HG02759 (cell line): ENCODE data around the gene DGKI.

ENCODE experiments used
- ATAC-seq: cut with Tn5 transposase; IDR thresholded peaks from one replicate; pipeline ENCODE4 v1.9.1; 2021; ENCODE audit warnings: mild to moderate bottlenecking, moderate library complexity; ENCODE audit not compliant: unreplicated experiment

DGKI gene

GRCh38 chr7:137439829-137440825 lies 406.6 kb downstream of the DGKI start:
- ATAC-seq: no peak

GRCh38 chr7:137434946-137435345 lies 411.8 kb downstream of the DGKI start:
- no peak for ATAC-seq

GRCh38 chr7:137434530-137434929 lies 412.2 kb downstream of the DGKI start:
- no peak for ATAC-seq

- ATAC-seq: no peak
Observed at GRCh38 chr7:137423321-137423720, 423.5 kb downstream of the DGKI start.

GRCh38 chr7:137421366-137421765 lies 425.4 kb downstream of the DGKI start:
- no peak for ATAC-seq

- no peak for ATAC-seq
Observed at GRCh38 chr7:137418841-137419240, 427.9 kb downstream of the DGKI start.

- ATAC-seq: no peak
Observed at GRCh38 chr7:137417464-137417863, 429.3 kb downstream of the DGKI start.

- no peak for ATAC-seq
Observed at GRCh38 chr7:137413901-137414300, 432.9 kb downstream of the DGKI start.

GRCh38 chr7:137411446-137411845 lies 435.3 kb downstream of the DGKI start:
- no peak for ATAC-seq

GRCh38 chr7:137408126-137408525 lies 438.6 kb downstream of the DGKI start:
- no peak for ATAC-seq

GRCh38 chr7:137407078-137407477 lies 439.7 kb downstream of the DGKI start:
- no peak for ATAC-seq

- ATAC-seq: no peak
Observed at GRCh38 chr7:137404660-137405317, 442.0 kb downstream of the DGKI start.

GRCh38 chr7:137403353-137403695 lies 443.4 kb downstream of the DGKI start:
- ATAC-seq: no peak

GRCh38 chr7:137402536-137403352 lies 444.0 kb downstream of the DGKI start:
- no peak for ATAC-seq

- no peak for ATAC-seq
Observed at GRCh38 chr7:137399827-137400823, 446.6 kb downstream of the DGKI start.

- ATAC-seq: no peak
Observed at GRCh38 chr7:137396051-137396450, 450.7 kb downstream of the DGKI start.

- no peak for ATAC-seq
Observed at GRCh38 chr7:137395420-137395819, 451.4 kb downstream of the DGKI start.

- no peak for ATAC-seq
Observed at GRCh38 chr7:137393570-137393969, 453.2 kb downstream of the DGKI start.

- ATAC-seq: no peak
Observed at GRCh38 chr7:137390076-137390475, 456.7 kb downstream of the DGKI start.

GRCh38 chr7:137388916-137389315 lies 457.9 kb downstream of the DGKI start:
- no peak for ATAC-seq
